PC-9 (cell line): ENCODE data around the gene RPS6KB1. TPM values are rescaled to one million over a fixed set of nuclear protein-coding genes. Genes with fewer than 3 reads are reported as not detected.

Experiments
- BruUV-seq: library from RNA; stranded (reverse); fragments of 400-500 nt; replicated peaks from 2 replicates; lab custom pipeline; 2021; lab: Mats Ljungman, UMichigan
- CTCF ChIA-PET: fragments of 300-600 bp; sonication (Branson Sonifier 250); formaldehyde crosslinking; loops from one replicate; lab custom pipeline; 2022; ENCODE audit warnings: antibody characterized with exemption; lab: Charles Lee
- POLR2A ChIA-PET: fragments of 300-600 bp; sonication (Branson Sonifier 250); formaldehyde crosslinking; loops from one replicate; lab custom pipeline; 2022; ENCODE audit warnings: antibody characterized with exemption; ENCODE audit not compliant: unreplicated experiment; lab: Charles Lee
- DNase-seq, 2 experiments: peaks; one replicate each; pipeline versions ENCODE4 v3.0.0 to v3.0.0-alpha.2; 2015 to 2022; ENCODE audit warnings: mixed read lengths in 1 of 2
- H2AFZ ChIP-seq: fragments of 200-600 bp; sonication (generic); 2 replicates; pipeline ENCODE4 v1.8.1; 2017; ENCODE audit warnings: antibody characterized with exemption
- H3F3A ChIP-seq: fragments of 200-600 bp; sonication (generic); 2 replicates; pipeline ENCODE4 v1.8.1; 2017; ENCODE audit warnings: antibody characterized with exemption, mild to moderate bottlenecking, low read depth; ENCODE audit not compliant: insufficient read depth
- H3K27ac ChIP-seq: fragments of 200-600 bp; sonication (generic); 2 replicates; pipeline ENCODE4 v1.6.1; 2016; ENCODE audit warnings: mixed run types
- H3K27me3 ChIP-seq: fragments of 200-600 bp; sonication (generic); 2 replicates; pipeline ENCODE4 v1.6.1; 2016; ENCODE audit warnings: low read depth, mixed run types; ENCODE audit not compliant: insufficient read depth
- H3K36me3 ChIP-seq: fragments of 200-600 bp; sonication (generic); 2 replicates; pipeline ENCODE4 v1.6.1; 2016; ENCODE audit warnings: low read depth, mixed run types
- H3K4me1 ChIP-seq: fragments of 200-600 bp; sonication (generic); replicated peaks from 2 replicates; pipeline ENCODE4 v1.6.1; 2016; ENCODE audit warnings: mixed run types; ENCODE audit not compliant: insufficient read depth
- H3K4me2 ChIP-seq: fragments of 200-600 bp; sonication (generic); 2 replicates; pipeline ENCODE4 v1.6.1; 2017; ENCODE audit warnings: mixed run types
- H3K4me3 ChIP-seq: fragments of 200-600 bp; sonication (generic); 2 replicates; pipeline ENCODE4 v1.6.1; 2016; ENCODE audit warnings: mixed run types
- H3K79me2 ChIP-seq: fragments of 200-600 bp; sonication (generic); 2 replicates; pipeline ENCODE4 v1.6.1; 2017; ENCODE audit warnings: low read depth, mixed run types
- H3K9me2 ChIP-seq: fragments of 200-600 bp; sonication (generic); 2 replicates; pipeline ENCODE4 v1.8.1; 2017; ENCODE audit warnings: mild to moderate bottlenecking; ENCODE audit not compliant: insufficient read depth
- H3K9me3 ChIP-seq: fragments of 200-600 bp; sonication (generic); 2 replicates; pipeline ENCODE4 v1.8.1; 2016; ENCODE audit warnings: low read depth; ENCODE audit not compliant: insufficient read depth
- H4K20me1 ChIP-seq: fragments of 200-600 bp; sonication (generic); 2 replicates; pipeline ENCODE4 v1.8.1; 2017; ENCODE audit not compliant: insufficient read depth
- CTCF ChIP-seq: fragments of 200-600 bp; sonication (generic); conservative IDR thresholded peaks from 2 replicates; pipeline ENCODE4 v1.6.1; 2017; ENCODE audit warnings: mixed run types, antibody characterized with exemption, mild to moderate bottlenecking, moderate library complexity
- EZH2 ChIP-seq: fragments of 200-600 bp; sonication (generic); IDR thresholded peaks from 2 replicates; pipeline ENCODE4 v1.8.0; 2017; ENCODE audit warnings: antibody characterized with exemption, low read depth
- intact Hi-C: fragments of 100-400 bp; cut with micrococcal nuclease; formaldehyde crosslinking; loops from one replicate; pipeline ENCODE4 v1.10.0; 2022; ENCODE audit not compliant: unreplicated experiment
- total RNA-seq: library from RNA; stranded (reverse); gene quantifications from 2 replicates; pipeline ENCODE4 v1.2.3, GENCODE V29; 2021

Gene RPS6KB1
- total RNA-seq, 1 experiment from 2014 or later = 41.8 TPM

GRCh38 chr17:59888145-59888750, 4.7 kb upstream of the RPS6KB1 start:
- Histone ChIP-seq H4K20me1 (no peaks in the 10 kb centered on the region), H3K4me3 (no peak overlapping the region), H3K4me2 (no peak overlapping the region), H3K36me3 (peaks cover 9% of the 10 kb centered on the region; the same call in 1 of the 2 replicates), H3K27ac (no peak overlapping the region), H3K4me1 (peaks cover 14% of the 10 kb centered on the region), H3K9me3 (no peaks in the 10 kb centered on the region), H3K9me2 (no peaks in the 10 kb centered on the region), H3K27me3 (no peaks in the 10 kb centered on the region), H2AFZ (no peak overlapping the region), H3K79me2 (peaks cover 24% of the 10 kb centered on the region), H3F3A (peaks cover 7% of the 10 kb centered on the region)
- BruUV-seq = no TSS peak
- POLR2A ChIA-PET = no interaction called here
- no peak for DNase-seq
- intact Hi-C loops = no loop called here
- CTCF ChIA-PET = no interaction called here
- no peak for TF ChIP-seq CTCF
- TF ChIP-seq EZH2 = no peak

DNA sequence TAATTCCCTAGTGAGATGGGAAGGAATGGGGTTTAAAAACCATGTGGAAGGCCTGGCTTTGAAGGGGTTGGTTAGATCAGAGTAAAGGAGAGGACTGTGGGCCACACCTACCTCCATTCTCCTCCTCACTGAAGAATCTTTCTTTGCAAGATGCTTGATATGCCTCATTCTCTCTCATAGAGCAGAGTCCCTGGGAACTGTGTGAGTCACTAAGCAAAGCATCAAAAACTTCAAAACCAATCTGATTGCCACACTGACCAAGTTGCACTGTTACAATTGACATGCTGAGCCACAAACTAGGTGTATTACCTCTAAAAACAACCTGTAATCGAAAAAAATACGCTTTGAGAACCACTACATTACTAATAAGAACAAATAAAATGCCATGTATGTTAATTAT, 2.2 kb upstream of the RPS6KB1 start:
- ChIA-PET CTCF (interaction anchor here (0.6 kb wide), 2 partner anchors 32 to 487 kb away, joined by 3 to 15 read pairs; no protein-coding TSS in a partner anchor), POLR2A (interaction anchor here (0.6 kb wide), 2 partner anchors 48 to 1971 kb away, joined by 3 read pairs; no protein-coding TSS in a partner anchor)
- peak in 1 of 2 experiments; percentile 57 for DNase-seq
- H4K20me1 ChIP-seq = peaks cover 7% of the 10 kb centered on the region
- H3K9me3 ChIP-seq = no peaks in the 10 kb centered on the region
- intact Hi-C loops = no loop called here
- peaks cover 24% of the 10 kb centered on the region for H3K4me1 ChIP-seq
- no peak overlapping the region for H3K27ac ChIP-seq
- H2AFZ ChIP-seq = no peak overlapping the region
- no TSS peak for BruUV-seq
- peaks cover 12% of the 10 kb centered on the region for H3F3A ChIP-seq
- H3K36me3 ChIP-seq = peaks cover 4% of the 10 kb centered on the region; the same call in 1 of the 2 replicates
- H3K4me3 ChIP-seq = no peak overlapping the region
- TF ChIP-seq CTCF (no peak), EZH2 (no peak)
- no peaks in the 10 kb centered on the region for H3K27me3 ChIP-seq
- peak overlapping the region; percentile 92; the same call in 1 of the 2 replicates for H3K4me2 ChIP-seq
- H3K79me2 ChIP-seq = peaks cover 49% of the 10 kb centered on the region
- H3K9me2 ChIP-seq = no peaks in the 10 kb centered on the region

- ChIA-PET POLR2A (interaction anchor here (0.5 to 0.7 kb wide), 5 partner anchors 8 to 138 kb away, joined by 3 to 20 read pairs (median 5); no protein-coding TSS in a partner anchor), CTCF (no interaction called here)
- Histone ChIP-seq H3K9me2 (no peaks in the 10 kb centered on the region), H4K20me1 (peaks cover 21% of the 10 kb centered on the region), H3K4me1 (peaks cover 24% of the 10 kb centered on the region), H3K4me3 (peak overlapping the region; percentile 75), H2AFZ (peak overlapping the region; percentile 83), H3K79me2 (peaks cover 65% of the 10 kb centered on the region), H3K27ac (peak overlapping the region; percentile 40), H3K4me2 (peak overlapping the region; percentile 92), H3K27me3 (no peaks in the 10 kb centered on the region), H3K9me3 (no peaks in the 10 kb centered on the region), H3K36me3 (0 out of 2 replicates have a peak, but pooled peaks cover 4% of the 10 kb centered on the region), H3F3A (peaks cover 12% of the 10 kb centered on the region)
- no TSS peak for BruUV-seq
- TF ChIP-seq EZH2 = no peak
- no peak for TF ChIP-seq CTCF
- peak in 1 of 2 experiments; percentile 8 for DNase-seq
- intact Hi-C loops = loop anchor here (2.0 kb wide), 1 partner anchor 46 kb away; no protein-coding TSS in a partner anchor
These were observed 534 bp upstream of the RPS6KB1 start for GRCh38 chr17:59892251-59892923.
